H1 (cell line): Measurements from ENCODE around the gene ZC3H18. TPM values are rescaled to one million over a fixed set of nuclear protein-coding genes. Genes with fewer than 3 reads are reported as not detected.

Experiments
- CTCF ChIA-PET: fragments of 300-600 bp; sonication (Branson Sonifier 250); formaldehyde crosslinking; loops from one replicate; lab custom pipeline; 2021; ENCODE audit not compliant: partially characterized antibody; lab: Charles Lee
- POLR2A ChIA-PET: fragments of 300-600 bp; sonication (Branson Sonifier 250); formaldehyde crosslinking; loops from one replicate; lab custom pipeline; 2021; ENCODE audit warnings: inconsistent platforms; ENCODE audit not compliant: partially characterized antibody; lab: Charles Lee
- DNase-seq, 2 experiments: peaks; one replicate each; pipeline versions ENCODE4 v3.0.0 to v3.0.0-alpha.2; 2010 to 2022; ENCODE audit warnings: low spot score in 2 of 2, low read depth in 1 of 2, mixed read lengths in 1 of 2
- FAIRE-seq: peaks from 2 replicates; lab custom pipeline; 2011; peaks lifted over from hg19 to GRCh38; lab: Jason Lieb, UNC
- H2AFZ ChIP-seq: 2 replicates; pipeline ENCODE4 v1.8.1; 2012; ENCODE audit warnings: low read length, inconsistent platforms
- H2AK5ac ChIP-seq: 2 replicates; pipeline ENCODE4 v1.6.1; 2013; ENCODE audit warnings: low read depth, low read length
- H2BK120ac ChIP-seq: replicated peaks from 2 replicates; pipeline ENCODE3; 2013; ENCODE audit warnings: low read depth, low read length, inconsistent platforms
- H2BK12ac ChIP-seq: 2 replicates; pipeline ENCODE4 v1.6.1; 2013; ENCODE audit warnings: low read depth, low read length
- H2BK15ac ChIP-seq: 2 replicates; pipeline ENCODE4 v1.6.1; 2013; ENCODE audit warnings: low read length
- H2BK20ac ChIP-seq: 2 replicates; pipeline ENCODE4 v1.6.1; 2013; ENCODE audit warnings: low read length
- H2BK5ac ChIP-seq: 2 replicates; pipeline ENCODE4 v1.6.1; 2013; ENCODE audit warnings: low read depth, low read length
- H3K14ac ChIP-seq: 2 replicates; pipeline ENCODE4 v1.6.1; 2013; ENCODE audit warnings: inconsistent platforms; ENCODE audit not compliant: insufficient read length
- H3K18ac ChIP-seq: 2 replicates; pipeline ENCODE4 v1.6.1; 2013; ENCODE audit warnings: low read length; ENCODE audit errors: extremely low read depth
- H3K23ac ChIP-seq: 2 replicates; pipeline ENCODE4 v1.6.1; 2013; ENCODE audit warnings: inconsistent platforms; ENCODE audit not compliant: insufficient read length
- H3K23me2 ChIP-seq: 2 replicates; pipeline ENCODE4 v1.6.1; 2013; ENCODE audit warnings: low read depth, low read length
- H3K27ac ChIP-seq: 2 replicates; pipeline ENCODE4 v1.6.1; 2011; ENCODE audit warnings: low read depth, low read length, inconsistent platforms
- H3K27me3 ChIP-seq, 4 experiments: replicated peaks in 1 of 4; 1 replicate in 1 of 4; 2 replicates in 3 of 4; pipeline versions ENCODE4 v1.6.1 to v1.8.1; 2011 to 2013; ENCODE audit warnings: low read length in 3 of 4, mild to moderate bottlenecking in 3 of 4, inconsistent platforms in 2 of 4, mixed read lengths in 2 of 4, moderate library complexity in 1 of 4; ENCODE audit not compliant: control insufficient read depth in 3 of 4, insufficient read depth in 3 of 4; ENCODE audit errors: extremely low read depth in 1 of 4
- H3K36me3 ChIP-seq, 4 experiments: 2 replicates each; pipeline versions ENCODE4 v1.6.1 to v1.8.1; 2011 to 2013; ENCODE audit warnings: mild to moderate bottlenecking in 4 of 4, low read length in 3 of 4, moderate library complexity in 2 of 4, control low read depth in 1 of 4, inconsistent platforms in 1 of 4; ENCODE audit not compliant: insufficient read depth in 4 of 4, control insufficient read depth in 2 of 4
- H3K4ac ChIP-seq: replicated peaks from 2 replicates; pipeline ENCODE3; 2013; ENCODE audit warnings: low read length, low read depth, mixed read lengths, inconsistent platforms; ENCODE audit not compliant: insufficient read length
- H3K4me1 ChIP-seq, 4 experiments: replicated peaks in 1 of 4; 1 replicate in 1 of 4; 2 replicates in 3 of 4; pipeline versions ENCODE4 v1.6.1 to v1.8.1; 2011 to 2013; ENCODE audit warnings: low read length in 3 of 4, inconsistent platforms in 2 of 4, mixed read lengths in 1 of 4; ENCODE audit not compliant: insufficient read depth in 4 of 4, control insufficient read depth in 3 of 4
- H3K4me2 ChIP-seq, 2 experiments: 2 replicates each; pipeline versions ENCODE4 v1.6.1 to v1.8.1; 2011 to 2013; ENCODE audit warnings: low read depth in 2 of 2, low read length in 2 of 2, control low read depth in 1 of 2, inconsistent platforms in 1 of 2, mild to moderate bottlenecking in 1 of 2; ENCODE audit not compliant: insufficient read depth in 1 of 2
- H3K4me3 ChIP-seq, 4 experiments: fragments of 200-600, 300-600 bp in 1 of 4; sonication (generic), shearing (Covaris generic), sonication (Bioruptor Twin) in 1 of 4; 2 replicates each; pipeline versions ENCODE4 v1.5.1 to v1.8.1; 2011 to 2016; ENCODE audit warnings: low read length in 4 of 4, low read depth in 3 of 4, control low read depth in 2 of 4, inconsistent platforms in 2 of 4, mild to moderate bottlenecking in 2 of 4, mixed read lengths in 1 of 4, moderate library complexity in 1 of 4; ENCODE audit not compliant: insufficient read depth in 2 of 4; ENCODE audit errors: extremely low read depth in 1 of 4
- H3K56ac ChIP-seq: replicated peaks from 2 replicates; pipeline ENCODE3; 2013; ENCODE audit warnings: low read depth, mild to moderate bottlenecking, mixed read lengths, low read length, inconsistent platforms; ENCODE audit not compliant: insufficient read length
- H3K79me1 ChIP-seq: 2 replicates; pipeline ENCODE4 v1.6.1; 2013; ENCODE audit warnings: low read depth, low read length, control low read depth
- H3K79me2 ChIP-seq, 2 experiments: 2 replicates each; pipeline versions ENCODE4 v1.6.1 to v1.8.1; 2012 to 2013; ENCODE audit warnings: low read length in 2 of 2, mild to moderate bottlenecking in 2 of 2, inconsistent platforms in 1 of 2; ENCODE audit not compliant: insufficient read depth in 2 of 2, control insufficient read depth in 1 of 2
- H3K9ac ChIP-seq, 4 experiments: replicated peaks in 1 of 4; 1 replicate in 1 of 4; 2 replicates in 3 of 4; pipeline versions ENCODE4 v1.6.1 to v1.8.1; 2011 to 2013; ENCODE audit warnings: low read depth in 3 of 4, low read length in 3 of 4, control low read depth in 2 of 4, mild to moderate bottlenecking in 2 of 4, moderate library complexity in 2 of 4, inconsistent platforms in 1 of 4; ENCODE audit errors: extremely low read depth in 1 of 4
- H3K9me3 ChIP-seq, 2 experiments: 2 replicates each; pipeline versions ENCODE4 v1.6.1 to v1.8.1; 2012 to 2013; ENCODE audit warnings: mild to moderate bottlenecking in 2 of 2, moderate library complexity in 2 of 2, control low read depth in 1 of 2, inconsistent platforms in 1 of 2, low read depth in 1 of 2, low read length in 1 of 2, mixed read lengths in 1 of 2; ENCODE audit not compliant: insufficient read depth in 2 of 2
- H4K20me1 ChIP-seq, 2 experiments: replicated peaks in 1 of 2; 2 replicates each; pipeline versions ENCODE3 to v1.8.1; 2011 to 2013; ENCODE audit warnings: inconsistent platforms in 2 of 2, low read length in 2 of 2, mild to moderate bottlenecking in 1 of 2; ENCODE audit not compliant: insufficient read depth in 2 of 2, control insufficient read depth in 1 of 2
- H4K5ac ChIP-seq: 2 replicates; pipeline ENCODE4 v1.6.1; 2013; ENCODE audit warnings: low read length, low read depth, mixed read lengths, inconsistent platforms; ENCODE audit not compliant: insufficient read length
- H4K8ac ChIP-seq: 2 replicates; pipeline ENCODE4 v1.8.0; 2013; ENCODE audit warnings: mild to moderate bottlenecking, moderate library complexity, low read length, inconsistent platforms; ENCODE audit not compliant: insufficient read depth; ENCODE audit errors: extremely low read depth
- H4K91ac ChIP-seq: replicated peaks from 2 replicates; pipeline ENCODE3; 2013; ENCODE audit warnings: low read length, mixed read lengths, inconsistent platforms; ENCODE audit not compliant: insufficient read length
- BRCA1 ChIP-seq: IDR thresholded peaks from 2 replicates; pipeline ENCODE4 v1.6.1; 2012; ENCODE audit warnings: low read depth, low read length, improper control_type of control experiment
- CHD1 ChIP-seq: IDR thresholded peaks from 2 replicates; pipeline ENCODE4 v1.6.1; 2012; ENCODE audit warnings: low read depth, low read length, improper control_type of control experiment
- CHD2 ChIP-seq: IDR thresholded peaks from 2 replicates; pipeline ENCODE4 v1.6.1; 2012; ENCODE audit warnings: low read length, improper control_type of control experiment
- KDM4A ChIP-seq: IDR thresholded peaks from one replicate; pipeline ENCODE4 v1.7.1; 2012; ENCODE audit warnings: low read depth, mild to moderate bottlenecking, moderate library complexity, low read length, inconsistent platforms; ENCODE audit not compliant: severe bottlenecking
- MAFK ChIP-seq: IDR thresholded peaks from 2 replicates; pipeline ENCODE4 v1.6.1; 2012; ENCODE audit warnings: low read depth, mild to moderate bottlenecking, improper control_type of control experiment, low read length
- PHF8 ChIP-seq: fragments of 200-600 bp; sonication (generic); conservative IDR thresholded peaks from 2 replicates; pipeline ENCODE4 v1.7.1; 2012; ENCODE audit warnings: low read depth, mild to moderate bottlenecking, inconsistent platforms, low read length, moderate library complexity
- POLR2AphosphoS5 ChIP-seq: IDR thresholded peaks from 2 replicates; pipeline ENCODE4 v1.6.1; 2011; ENCODE audit warnings: low read depth, low read length
- RBBP5 ChIP-seq: IDR thresholded peaks from 2 replicates; pipeline ENCODE4 v1.7.1; 2012; ENCODE audit warnings: low read depth, mild to moderate bottlenecking, inconsistent platforms, low read length, moderate library complexity, borderline replicate concordance
- SAP30 ChIP-seq: fragments of 300-600 bp; sonication (generic); IDR thresholded peaks from 2 replicates; pipeline ENCODE4 v1.7.1; 2012; ENCODE audit warnings: low read length, moderate library complexity, mild to moderate bottlenecking, inconsistent platforms; ENCODE audit not compliant: insufficient read depth, insufficient replicate concordance
- SIN3A ChIP-seq, 2 experiments: IDR thresholded peaks in 1 of 2; conservative IDR thresholded peaks in 1 of 2; 2 replicates each; pipeline ENCODE4 v1.6.1; 2011 to 2012; ENCODE audit warnings: low read length in 2 of 2, improper control_type of control experiment in 1 of 2, low read depth in 1 of 2, mild to moderate bottlenecking in 1 of 2
- SRF ChIP-seq: IDR thresholded peaks from 2 replicates; pipeline ENCODE4 v1.6.1; 2011; ENCODE audit warnings: mild to moderate bottlenecking, low read depth, low read length, moderate library complexity
- SUZ12 ChIP-seq: fragments of 200-600 bp; sonication (generic); IDR thresholded peaks from 2 replicates; pipeline ENCODE4 v1.6.1; 2012; ENCODE audit warnings: mild to moderate bottlenecking, inconsistent platforms, low read length, moderate library complexity, mixed read lengths
- WGBS, 2 experiments: shearing (Covaris generic) in 1 of 2; methylation state at CpG; one replicate each; pipeline versions ENCODE4 v1.1.6 to v1.1.7; 2013 to 2015; ENCODE audit warnings: low lambda C conversion rate in 2 of 2, mixed read lengths in 2 of 2, inconsistent platforms in 1 of 2, low coverage in 1 of 2, missing lambda C conversion rate in 1 of 2; ENCODE audit not compliant: insufficient replicate concordance in 2 of 2, insufficient coverage in 1 of 2, insufficient read length in 1 of 2; ENCODE audit errors: extremely low coverage in 1 of 2, missing lambda C conversion rate in 1 of 2; 5-methylcytosine and 5-hydroxymethylcytosine counted together
- polyA plus RNA-seq, 7 experiments: library from polyadenylated mRNA; depleted of rRNA in 3 of 7; stranded (reverse) in 5 of 7; unstranded in 2 of 7; fragments of >200 nt in 5 of 7; fragments of 200-250 nt in 2 of 7; gene quantifications; 1 replicate in 5 of 7; 2 replicates in 1 of 7; 4 replicates in 1 of 7; pipeline versions ENCODE4 v1.2.1 to v1.2.3, GENCODE V29; 2011 to 2013; ENCODE audit warnings: missing spikeins in 2 of 7, mixed read lengths in 2 of 7
- total RNA-seq: library from RNA; stranded (reverse); fragmentation: NEBNext Ultra II Directional; extraction: Animal tissue kit (Norgen Biotek cat#: 25700); gene quantifications from 2 replicates; pipeline ENCODE4 v1.2.1, GENCODE V29; 2021

ZC3H18 gene
- total and polyA plus RNA-seq, 2 of the 8 experiments (the other 6 are each of a cell fraction or from before 2014, with no cell fraction given), result 12.1 to 73.2 TPM

- Histone ChIP-seq H4K91ac (no peak within 1 kb of the TSS), H3K9ac (peak within 1 kb of the TSS; percentile 56 to 60 (median 58)), H3K27me3 (no peaks in the 10 kb centered on the region), H2BK5ac (peak within 1 kb of the TSS; percentile 69; the same call in 1 of the 2 replicates), H3K23ac (no peak within 1 kb of the TSS), H3K79me1 (peaks cover 6% of the 10 kb centered on the region), H3K9me3 (no peaks in the 10 kb centered on the region), H3K23me2 (peaks cover 10% of the 10 kb centered on the region; the same call in 1 of the 2 replicates), H3K4ac (peak within 1 kb of the TSS; percentile 94), H3K18ac (peak within 1 kb of the TSS; percentile 96), H3K4me2 (peak within 1 kb of the TSS; percentile 80 to 92), H3K4me3 (peak within 1 kb of the TSS; percentile 69 to 95 (median 78)), H3K79me2 (no peaks in the 10 kb centered on the region; a peak in 1 of 4 replicates), H2BK12ac (peak within 1 kb of the TSS; percentile 27; the same call in 1 of the 2 replicates), H2BK120ac (no peak within 1 kb of the TSS), H2AFZ (no peak within 1 kb of the TSS), H3K4me1 (peaks cover 0 to 11% (median 7%) of the 10 kb centered on the region in 4 experiments; a peak in 5 of 7 replicates), H2AK5ac (peak within 1 kb of the TSS; percentile 30; the same call in 1 of the 2 replicates), H4K5ac (peak within 1 kb of the TSS; percentile 75), H3K27ac (no peak within 1 kb of the TSS), H3K36me3 (peaks cover 3 to 19% (median 4%) of the 10 kb centered on the region in 4 experiments; a peak in 7 of 8 replicates), H4K8ac (0 out of 2 replicates have a peak within 1 kb of the TSS, but pooled peaks have one; percentile 57), H3K14ac (peak within 1 kb of the TSS; percentile 83), H2BK15ac (no peak within 1 kb of the TSS), H2BK20ac (no peak within 1 kb of the TSS), H3K56ac (peak within 1 kb of the TSS; percentile 25), H4K20me1 (peaks cover 2 to 24% of the 10 kb centered on the region in 2 experiments)
- DNase-seq (peak in 1 of 2 experiments; percentile 90), FAIRE-seq (no peak)
- ChIA-PET POLR2A (interaction anchor here (1.2 to 4.9 kb wide), 5 partner anchors 9 to 21 kb away, joined by 4 to 35 read pairs (median 5); partner anchors contain the start of genes IL17C and MVD), CTCF (interaction anchor here (0.5 to 1.6 kb wide), 3 partner anchors 14 to 136 kb away, joined by 3 to 5 read pairs (median 3); no protein-coding TSS in a partner anchor)
- WGBS, 2 experiments, result 2% methylated on average over 18 of the region's 41 CpGs; no CpG with 5 or more reads in 1 of the 2 experiments
- peak; percentile 64 for TF ChIP-seq POLR2AphosphoS5
- no peak for TF ChIP-seq MAFK
- peak; percentile 49 for TF ChIP-seq KDM4A
- TF ChIP-seq SAP30, result no peak
- peak; percentile 41; the same call in 1 of the 2 replicates for TF ChIP-seq PHF8
- TF ChIP-seq CHD2, result no peak
- TF ChIP-seq BRCA1, result no peak
- 0 out of 4 replicates have a peak, but pooled peaks of 1 of the 2 experiments have one; percentile 25 for TF ChIP-seq SIN3A (conservative IDR thresholded peaks at IDR 0.05 in 1 of 2, IDR thresholded peaks at IDR 0.05 in 1 of 2; ENCODE audit: low read depth in 1 of 2, low read length in 2 of 2)
- no peak for TF ChIP-seq SUZ12
- TF ChIP-seq CHD1, result no peak
- 0 out of 2 replicates have a peak, but pooled peaks have one; percentile 31 for TF ChIP-seq RBBP5
- no peak for TF ChIP-seq SRF
These were observed 80.6 kb downstream of the ZC3H18 start, which contains the start of gene CYBA for GRCh38 chr16:88650749-88651275. Gene CYBA, minus strand, starts transcription at chr16:88651053. Its CDS starts 40 bp downstream, at chr16:88651013.
